Sigmoid colon (tissue), 7 donors: ENCODE data around the gene PSMB10. TPM values are rescaled to one million over a fixed set of nuclear protein-coding genes. Genes with fewer than 3 reads are reported as not detected.
"Not testable (repeated sequence)": the region's sequence is repeated elsewhere in the genome, so short reads cannot be mapped to it uniquely, and the experiment has no call there.

ENCODE experiments used
- DNase-seq: peaks from one replicate; pipeline ENCODE4 v3.0.0-alpha.2; 2019
- H3K27ac ChIP-seq, 4 donors: fragments of 200-600 bp; sonication (generic); one replicate each; pipeline ENCODE4 v1.5.1; 2016 to 2019; ENCODE audit warnings: mild to moderate bottlenecking in 1 of 4
- H3K27me3 ChIP-seq, 3 donors: fragments of 200-600 bp; sonication (generic); one replicate each; pipeline ENCODE4 v1.5.1; 2019; ENCODE audit warnings: mild to moderate bottlenecking in 1 of 3
- H3K36me3 ChIP-seq, 4 donors: fragments of 200-600 bp; sonication (generic); one replicate each; pipeline ENCODE4 v1.5.1; 2016 to 2019
- H3K4me1 ChIP-seq, 4 donors: fragments of 200-600 bp; sonication (generic); one replicate each; pipeline ENCODE4 v1.5.1; 2017 to 2019
- H3K4me3 ChIP-seq, 4 donors: fragments of 200-600 bp; sonication (generic); one replicate each; pipeline ENCODE4 v1.5.1; 2017 to 2019; ENCODE audit warnings: mild to moderate bottlenecking in 2 of 4, moderate library complexity in 1 of 4
- H3K9me3 ChIP-seq, 4 donors: fragments of 200-600 bp in 3 of 4; sonication (generic) in 3 of 4; one replicate each; pipeline versions ENCODE4 v1.5.1 to v1.6.1; 2013 to 2019
- CTCF ChIP-seq, 4 experiments: fragments of 450-650 bp in 3 of 4; fragments of 200-600 bp in 1 of 4; IDR thresholded peaks; one replicate each; pipeline ENCODE4 v1.5.1; 2016 to 2019; ENCODE audit warnings: antibody characterized with exemption in 4 of 4, mild to moderate bottlenecking in 3 of 4, moderate library complexity in 2 of 4
- EP300 ChIP-seq, 4 donors: sonication (generic); formaldehyde crosslinking; IDR thresholded peaks; one replicate each; pipeline ENCODE4 v1.6.1; 2017; ENCODE audit warnings: antibody characterized with exemption in 4 of 4
- POLR2A ChIP-seq, 2 donors: fragments of 450-650 bp; IDR thresholded peaks; one replicate each; pipeline ENCODE4 v1.6.1; 2016; ENCODE audit warnings: antibody characterized with exemption in 2 of 2, mild to moderate bottlenecking in 2 of 2, moderate library complexity in 2 of 2
- POLR2AphosphoS5 ChIP-seq, 4 donors: sonication (generic); formaldehyde crosslinking; IDR thresholded peaks; one replicate each; pipeline ENCODE4 v1.6.1; 2017; ENCODE audit warnings: antibody characterized with exemption in 4 of 4
- WGBS, 2 donors: extraction: QIAGEN DNeasy Blood & Tissue Kit; methylation state at CpG; one replicate each; pipeline ENCODE4 v1.1.7; 2013; 5-methylcytosine and 5-hydroxymethylcytosine counted together
- intact Hi-C: fragments of 100-400 bp; cut with DNase I; formaldehyde crosslinking; loops from one replicate; pipeline ENCODE4 v1.15.1; 2023
- polyA plus RNA-seq, 3 donors: library from polyadenylated mRNA; stranded (reverse); fragments of 200-250 nt; gene quantifications; one replicate each; pipeline ENCODE4 v1.2.3, GENCODE V29; 2013
- total RNA-seq, 4 donors: library from RNA; depleted of rRNA; stranded (reverse); fragments of >200 nt; gene quantifications; one replicate each; pipeline ENCODE4 v1.1.0, GENCODE V29; 2016
- donor health status: healthy with polysubstance abuse.
- donor health status: Bipolar disorder and iron deficiency.
- donor health status: healthy.

Gene PSMB10
- total and polyA plus RNA-seq, 7 donors: 37.1 to 200 (median 61.0) TPM

- intact Hi-C loops: no loop called here
- Histone ChIP-seq H3K4me3 (no peak overlapping the region), H3K9me3 (no peaks in the 10 kb centered on the region), H3K27ac (peak overlapping the region; percentile 41 to 75 (median 73)), H3K27me3 (no peaks in the 10 kb centered on the region), H3K36me3 (peaks cover 0 to 24% (median 1%) of the 10 kb centered on the region in 4 donors), H3K4me1 (peaks cover 0 to 43% (median 32%) of the 10 kb centered on the region in 4 donors)
- TF ChIP-seq POLR2AphosphoS5 (IDR thresholded peaks at IDR 0.05): no peak
- TF ChIP-seq EP300 (IDR thresholded peaks at IDR 0.05): no peak
- 80 to 85% methylated on average over 6 of the region's 6 CpGs for WGBS, 2 donors
- DNase-seq: no peak
Measured at GRCh38 chr16:67917140-67917851, 19.4 kb downstream of the PSMB10 start.

GRCh38 chr16:67915831-67916723 is 20.6 kb downstream of the PSMB10 start:
- intact Hi-C loops: no loop called here
- WGBS, 2 donors: 73 to 85% methylated on average over 7 of the region's 7 CpGs
- Histone ChIP-seq H3K27me3 (no peaks in the 10 kb centered on the region), H3K4me3 (no peak overlapping the region), H3K36me3 (peaks cover 0 to 37% (median 2%) of the 10 kb centered on the region in 4 donors), H3K4me1 (peaks cover 0 to 43% (median 33%) of the 10 kb centered on the region in 4 donors), H3K27ac (peak overlapping the region in 2 of 4 donors; percentile 73), H3K9me3 (no peaks in the 10 kb centered on the region)
- no peak for DNase-seq
- TF ChIP-seq CTCF (IDR thresholded peaks at IDR 0.05) (no peak), EP300 (IDR thresholded peaks at IDR 0.05) (no peak), POLR2AphosphoS5 (IDR thresholded peaks at IDR 0.05) (no peak), POLR2A (IDR thresholded peaks at IDR 0.05) (no peak)

GRCh38 chr16:67915496-67915769 is 21.2 kb downstream of the PSMB10 start:
- 83 to 84% methylated on average over 2 of the region's 2 CpGs for WGBS, 2 donors
- peaks cover 0 to 45% (median 33%) of the 10 kb centered on the region in 4 donors for H3K4me1 ChIP-seq
- H3K27ac ChIP-seq, intact Hi-C loops, H3K4me3 ChIP-seq, DNase-seq, H3K27me3 ChIP-seq, H3K9me3 ChIP-seq: not testable (repeated sequence)
- peaks cover 0 to 43% (median 7%) of the 10 kb centered on the region in 4 donors for H3K36me3 ChIP-seq

- H3K27ac ChIP-seq: no peak overlapping the region
- no peak for TF ChIP-seq EP300 (IDR thresholded peaks at IDR 0.05)
- TF ChIP-seq POLR2AphosphoS5 (IDR thresholded peaks at IDR 0.05): no peak
- no peak for TF ChIP-seq CTCF (IDR thresholded peaks at IDR 0.05)
- TF ChIP-seq POLR2A (IDR thresholded peaks at IDR 0.05): no peak
Measured at GRCh38 chr16:67914758-67915495, 21.7 kb downstream of the PSMB10 start.

GRCh38 chr16:67910158-67910557 is 26.5 kb downstream of the PSMB10 start:
- Histone ChIP-seq H3K9me3 (no peaks in the 10 kb centered on the region), H3K4me3 (no peak overlapping the region), H3K4me1 (peaks cover 0 to 4% (median 0%) of the 10 kb centered on the region in 4 donors), H3K36me3 (peaks cover 0 to 47% (median 20%) of the 10 kb centered on the region in 4 donors), H3K27ac (no peak overlapping the region), H3K27me3 (no peaks in the 10 kb centered on the region)
- DNase-seq: no peak
- TF ChIP-seq POLR2A (IDR thresholded peaks at IDR 0.05) (no peak), EP300 (IDR thresholded peaks at IDR 0.05) (no peak), POLR2AphosphoS5 (IDR thresholded peaks at IDR 0.05) (no peak), CTCF (IDR thresholded peaks at IDR 0.05) (no peak)
- WGBS, 2 donors: 59 to 74% methylated on average over 2 of the region's 2 CpGs
- intact Hi-C loops: no loop called here

More at GRCh38 chr16:67914758-67915495, 21.7 kb downstream of the PSMB10 start:
- no peaks in the 10 kb centered on the region for H3K9me3 ChIP-seq
- peaks cover 0 to 43% (median 30%) of the 10 kb centered on the region in 4 donors for H3K4me1 ChIP-seq
- H3K4me3 ChIP-seq: no peak overlapping the region
- intact Hi-C loops: no loop called here
- no peak for DNase-seq
- H3K27me3 ChIP-seq: no peaks in the 10 kb centered on the region
- peaks cover 0 to 48% (median 9%) of the 10 kb centered on the region in 4 donors for H3K36me3 ChIP-seq
- 83 to 86% methylated on average over 7 of the region's 7 CpGs for WGBS, 2 donors
